Hepatocyte (in vitro differentiated cells): ENCODE measurements around the gene HOATZ.

Experiments used
- CTCF ChIP-seq: fragments of 200-600 bp; sonication (generic); IDR thresholded peaks from 2 replicates; pipeline ENCODE4 v1.5.1; 2016; ENCODE audit warnings: antibody characterized with exemption, mild to moderate bottlenecking; ENCODE audit not compliant: poor library complexity
- EZH2 ChIP-seq: fragments of 200-600 bp; sonication (generic); IDR thresholded peaks from 2 replicates; pipeline ENCODE4 v1.6.1; 2016; ENCODE audit warnings: antibody characterized with exemption, mild to moderate bottlenecking, borderline replicate concordance

- no peak for TF ChIP-seq CTCF
- TF ChIP-seq EZH2: no peak
Measured at GRCh38 chr11:111520560-111520959, 6.0 kb downstream of the HOATZ start.
